Vagina (tissue), 2 donors: ENCODE results near the gene RIC8B. TPM values are rescaled to one million over a fixed set of nuclear protein-coding genes. Genes with fewer than 3 reads are reported as not detected.

ENCODE experiments used
- DNase-seq, 2 donors: peaks; one replicate each; pipeline ENCODE4 v3.0.0-alpha.2; 2017; ENCODE audit errors: extremely low spot score in 2 of 2
- H3K27ac ChIP-seq: fragments of 200-600 bp; sonication (generic); one replicate; pipeline ENCODE4 v1.5.1; 2019
- H3K27me3 ChIP-seq: fragments of 200-600 bp; sonication (generic); one replicate; pipeline ENCODE4 v1.5.1; 2019
- H3K36me3 ChIP-seq, 2 donors: fragments of 200-600 bp; sonication (generic); one replicate each; pipeline ENCODE4 v1.5.1; 2017 to 2019
- H3K4me1 ChIP-seq: fragments of 200-600 bp; sonication (generic); one replicate; pipeline ENCODE4 v1.5.1; 2019
- H3K4me3 ChIP-seq, 2 donors: fragments of 200-600 bp; sonication (generic); 1 replicate in 1 of 2; 2 replicates in 1 of 2; pipeline ENCODE4 v1.5.1; 2016 to 2019
- H3K9me3 ChIP-seq: fragments of 200-600 bp; sonication (generic); one replicate; pipeline ENCODE4 v1.5.1; 2019
- POLR2A ChIP-seq, 2 donors: fragments of 450-650 bp; IDR thresholded peaks; one replicate each; pipeline ENCODE4 v1.6.1; 2017; ENCODE audit warnings: antibody characterized with exemption in 2 of 2, mild to moderate bottlenecking in 2 of 2, moderate library complexity in 2 of 2
- POLR2AphosphoS5 ChIP-seq, 2 donors: sonication (generic); formaldehyde crosslinking; IDR thresholded peaks; one replicate each; pipeline ENCODE4 v1.9.0; 2017; ENCODE audit warnings: antibody characterized with exemption in 2 of 2, mild to moderate bottlenecking in 2 of 2, low read depth in 1 of 2; ENCODE audit not compliant: insufficient read depth in 1 of 2
- intact Hi-C: fragments of 100-400 bp; cut with DNase I; formaldehyde crosslinking; loops from one replicate; pipeline ENCODE4 v1.15.1; 2023
- total RNA-seq: library from RNA; depleted of rRNA; stranded (reverse); fragments of >200 nt; gene quantifications from one replicate; pipeline ENCODE4 v1.2.3, GENCODE V29; 2016
- TF ChIP-seq, protein P1 (sequence below), 3 experiments: fragments of 450-650 bp in 2 of 3; fragments of 200-600 bp in 1 of 3; sonication (generic) in 1 of 3; IDR thresholded peaks; one replicate each; pipeline ENCODE4 v1.5.1; 2017 to 2019; ENCODE audit warnings: antibody characterized with exemption in 3 of 3, mild to moderate bottlenecking in 2 of 3, moderate library complexity in 2 of 3

RIC8B gene
- total RNA-seq, 1 donor from 2014 or later, result 11.8 TPM

DNA sequence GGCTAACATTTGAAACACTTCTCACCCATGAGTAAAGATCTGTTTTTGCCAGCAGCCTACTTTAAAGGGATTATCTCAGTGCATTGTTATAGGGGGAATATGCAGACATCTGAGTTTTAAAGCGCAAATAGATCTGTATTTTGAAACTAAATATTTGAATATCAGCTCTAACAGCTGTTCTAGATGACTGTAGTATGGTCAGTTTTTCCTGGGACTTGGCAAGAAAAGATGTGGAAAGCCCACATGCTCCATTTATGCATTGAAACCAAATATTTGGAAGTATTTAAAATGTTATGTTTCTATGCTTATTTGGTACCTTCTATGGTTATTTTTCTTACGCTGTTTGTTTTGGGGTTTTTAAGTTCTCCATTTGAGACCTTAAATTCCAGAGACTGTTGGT, 41.7 kb downstream of the RIC8B start:
- no peaks in the 10 kb centered on the region for H3K36me3 ChIP-seq
- DNase-seq, result no peak
- no peaks in the 10 kb centered on the region for H3K9me3 ChIP-seq
- TF ChIP-seq, protein P1, sequence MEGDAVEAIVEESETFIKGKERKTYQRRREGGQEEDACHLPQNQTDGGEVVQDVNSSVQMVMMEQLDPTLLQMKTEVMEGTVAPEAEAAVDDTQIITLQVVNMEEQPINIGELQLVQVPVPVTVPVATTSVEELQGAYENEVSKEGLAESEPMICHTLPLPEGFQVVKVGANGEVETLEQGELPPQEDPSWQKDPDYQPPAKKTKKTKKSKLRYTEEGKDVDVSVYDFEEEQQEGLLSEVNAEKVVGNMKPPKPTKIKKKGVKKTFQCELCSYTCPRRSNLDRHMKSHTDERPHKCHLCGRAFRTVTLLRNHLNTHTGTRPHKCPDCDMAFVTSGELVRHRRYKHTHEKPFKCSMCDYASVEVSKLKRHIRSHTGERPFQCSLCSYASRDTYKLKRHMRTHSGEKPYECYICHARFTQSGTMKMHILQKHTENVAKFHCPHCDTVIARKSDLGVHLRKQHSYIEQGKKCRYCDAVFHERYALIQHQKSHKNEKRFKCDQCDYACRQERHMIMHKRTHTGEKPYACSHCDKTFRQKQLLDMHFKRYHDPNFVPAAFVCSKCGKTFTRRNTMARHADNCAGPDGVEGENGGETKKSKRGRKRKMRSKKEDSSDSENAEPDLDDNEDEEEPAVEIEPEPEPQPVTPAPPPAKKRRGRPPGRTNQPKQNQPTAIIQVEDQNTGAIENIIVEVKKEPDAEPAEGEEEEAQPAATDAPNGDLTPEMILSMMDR (IDR thresholded peaks at IDR 0.05), result no peak
- TF ChIP-seq POLR2AphosphoS5 (IDR thresholded peaks at IDR 0.05; ENCODE audit: insufficient read depth in 1 of 2, low read depth in 1 of 2) (no peak), POLR2A (IDR thresholded peaks at IDR 0.05) (no peak)
- no peaks in the 10 kb centered on the region for H3K4me1 ChIP-seq
- intact Hi-C loops, result no loop called here
- H3K27me3 ChIP-seq, result no peaks in the 10 kb centered on the region
- H3K27ac ChIP-seq, result no peak overlapping the region
- H3K4me3 ChIP-seq, result no peak overlapping the region

DNA sequence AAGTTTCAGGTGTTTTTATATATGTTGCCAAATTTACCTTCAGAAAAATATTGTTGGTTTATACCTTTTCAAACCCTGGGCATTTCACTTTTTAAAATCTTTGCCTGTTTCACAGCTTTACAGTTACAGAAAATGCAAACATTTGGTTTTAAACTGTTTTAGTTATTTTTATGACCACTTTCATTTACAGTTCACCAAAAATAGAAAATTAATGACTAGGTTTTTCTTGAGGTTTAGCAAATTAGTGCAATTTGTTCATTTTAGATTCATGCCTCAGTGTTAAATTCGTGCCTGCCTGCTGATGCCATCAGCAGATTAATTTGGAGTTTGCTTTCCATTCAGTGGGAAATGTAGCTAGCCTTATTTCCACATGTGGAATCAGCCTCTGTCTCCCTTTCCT, 45.5 kb downstream of the RIC8B start:
- no peaks in the 10 kb centered on the region for H3K9me3 ChIP-seq
- no peaks in the 10 kb centered on the region for H3K27me3 ChIP-seq
- H3K36me3 ChIP-seq, result no peaks in the 10 kb centered on the region
- H3K27ac ChIP-seq, result no peak overlapping the region
- TF ChIP-seq POLR2A (IDR thresholded peaks at IDR 0.05) (no peak), POLR2AphosphoS5 (IDR thresholded peaks at IDR 0.05; ENCODE audit: insufficient read depth in 1 of 2, low read depth in 1 of 2) (no peak)
- H3K4me1 ChIP-seq, result no peaks in the 10 kb centered on the region
- DNase-seq, result no peak
- no peak overlapping the region for H3K4me3 ChIP-seq
- intact Hi-C loops, result no loop called here

DNA sequence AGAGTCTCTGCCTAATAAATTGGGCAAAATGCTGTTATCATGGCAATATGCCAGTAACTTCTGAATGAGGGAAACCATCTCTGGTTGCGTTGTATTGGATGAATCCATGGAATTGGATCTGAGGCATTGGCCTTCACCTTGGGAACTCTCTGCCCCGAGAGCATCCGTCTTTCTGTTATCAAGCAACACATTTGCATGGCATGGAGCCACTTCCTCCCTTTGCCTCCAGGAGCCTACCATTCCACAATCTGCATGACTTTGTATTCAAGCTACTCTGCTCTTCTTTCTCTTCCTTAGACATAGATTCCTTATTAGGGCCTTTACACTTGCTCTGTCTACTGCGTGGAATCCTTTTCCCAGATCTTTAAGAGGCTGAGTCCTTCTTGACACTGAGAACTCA, 57.2 kb downstream of the RIC8B start:
- no peaks in the 10 kb centered on the region for H3K27me3 ChIP-seq
- TF ChIP-seq, protein P1 (IDR thresholded peaks at IDR 0.05), result no peak
- TF ChIP-seq POLR2A (IDR thresholded peaks at IDR 0.05), result no peak
- TF ChIP-seq POLR2AphosphoS5 (IDR thresholded peaks at IDR 0.05; ENCODE audit: insufficient read depth in 1 of 2, low read depth in 1 of 2), result no peak
- H3K36me3 ChIP-seq, result no peaks in the 10 kb centered on the region
- H3K4me1 ChIP-seq, result no peaks in the 10 kb centered on the region
- DNase-seq, result no peak
- no peak overlapping the region for H3K27ac ChIP-seq
- intact Hi-C loops, result no loop called here
- H3K4me3 ChIP-seq, result no peak overlapping the region
- H3K9me3 ChIP-seq, result no peaks in the 10 kb centered on the region

DNA sequence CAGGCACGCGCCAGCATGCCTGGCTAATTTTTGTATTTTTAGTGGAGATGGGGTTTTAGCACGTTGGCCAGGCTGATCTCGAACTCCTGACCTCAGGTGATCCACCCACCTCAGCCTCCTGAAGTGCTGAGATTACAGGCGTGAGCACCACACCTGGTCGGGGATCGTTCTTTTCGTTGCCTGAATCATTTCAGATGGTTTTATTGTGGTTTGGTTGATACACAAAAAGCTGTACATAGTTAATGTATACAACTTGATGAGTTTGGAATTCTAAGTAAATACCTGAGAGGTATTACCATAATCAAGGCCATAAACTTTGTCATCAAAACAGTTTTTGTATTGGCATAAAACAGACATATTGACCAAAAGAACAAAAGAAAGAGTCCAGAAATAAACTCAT, 63.3 kb downstream of the RIC8B start:
- Histone ChIP-seq H3K27ac (no peak overlapping the region), H3K36me3 (no peaks in the 10 kb centered on the region), H3K27me3 (no peaks in the 10 kb centered on the region), H3K9me3 (no peaks in the 10 kb centered on the region), H3K4me1 (peaks cover 8% of the 10 kb centered on the region), H3K4me3 (no peak overlapping the region)
- no peak for TF ChIP-seq POLR2AphosphoS5 (IDR thresholded peaks at IDR 0.05; ENCODE audit: insufficient read depth in 1 of 2, low read depth in 1 of 2)
- TF ChIP-seq, protein P1 (IDR thresholded peaks at IDR 0.05), result no peak
- TF ChIP-seq POLR2A (IDR thresholded peaks at IDR 0.05), result no peak
- DNase-seq, result no peak
- intact Hi-C loops, result loop anchor here (5.0 kb wide), 1 partner anchor 450 kb away; no protein-coding TSS in a partner anchor

DNA sequence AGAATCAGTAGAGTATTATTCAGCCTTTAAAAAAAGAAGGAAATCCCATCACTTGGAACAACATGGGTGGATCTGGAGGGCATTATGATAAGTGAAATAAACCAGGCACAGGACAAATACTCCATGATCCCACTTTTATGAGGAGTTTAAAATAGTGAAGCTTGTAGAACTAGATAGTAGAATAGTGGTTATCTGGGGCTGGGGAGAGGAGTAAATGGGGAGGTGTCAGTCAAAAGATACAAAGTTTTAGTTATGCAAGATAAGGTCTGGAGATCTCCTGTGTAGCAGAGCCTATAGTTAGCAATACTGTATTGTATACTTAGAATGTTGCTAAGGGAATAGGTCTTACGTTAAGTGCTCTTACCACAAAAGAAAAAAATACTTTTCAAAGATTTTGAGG, 64.9 kb downstream of the RIC8B start:
- no peak for DNase-seq
- Histone ChIP-seq H3K27ac (no peak overlapping the region), H3K9me3 (no peaks in the 10 kb centered on the region), H3K4me3 (no peak overlapping the region), H3K36me3 (peaks cover 0 to 4% of the 10 kb centered on the region in 2 donors), H3K4me1 (peaks cover 8% of the 10 kb centered on the region), H3K27me3 (no peaks in the 10 kb centered on the region)
- intact Hi-C loops, result loop anchor here (5.0 kb wide), 1 partner anchor 452 kb away; no protein-coding TSS in a partner anchor
- TF ChIP-seq POLR2A (IDR thresholded peaks at IDR 0.05) (no peak), POLR2AphosphoS5 (IDR thresholded peaks at IDR 0.05; ENCODE audit: insufficient read depth in 1 of 2, low read depth in 1 of 2) (no peak)
- TF ChIP-seq, protein P1 (IDR thresholded peaks at IDR 0.05), result no peak
